ENCODE results near the gene WDR88. TPM values are rescaled to one million over a fixed set of nuclear protein-coding genes. Genes with fewer than 3 reads are reported as not detected.

WDR88 gene
- total RNA-seq, 1 donor from 2014 or later: not detected

- Histone ChIP-seq H3K4me3 (no peak overlapping the region), H3K27ac (no peak overlapping the region), H3K9me3 (no peaks in the 10 kb centered on the region), H3K27me3 (no peaks in the 10 kb centered on the region), H3K4me1 (no peaks in the 10 kb centered on the region), H3K36me3 (peaks cover 68 to 85% of the 10 kb centered on the region in 2 donors)
- no peak for DNase-seq (ENCODE audit: low spot score in 2 of 2)
- intact Hi-C loops (cut with DNase I): no loop called here
- TF ChIP-seq, protein P1, sequence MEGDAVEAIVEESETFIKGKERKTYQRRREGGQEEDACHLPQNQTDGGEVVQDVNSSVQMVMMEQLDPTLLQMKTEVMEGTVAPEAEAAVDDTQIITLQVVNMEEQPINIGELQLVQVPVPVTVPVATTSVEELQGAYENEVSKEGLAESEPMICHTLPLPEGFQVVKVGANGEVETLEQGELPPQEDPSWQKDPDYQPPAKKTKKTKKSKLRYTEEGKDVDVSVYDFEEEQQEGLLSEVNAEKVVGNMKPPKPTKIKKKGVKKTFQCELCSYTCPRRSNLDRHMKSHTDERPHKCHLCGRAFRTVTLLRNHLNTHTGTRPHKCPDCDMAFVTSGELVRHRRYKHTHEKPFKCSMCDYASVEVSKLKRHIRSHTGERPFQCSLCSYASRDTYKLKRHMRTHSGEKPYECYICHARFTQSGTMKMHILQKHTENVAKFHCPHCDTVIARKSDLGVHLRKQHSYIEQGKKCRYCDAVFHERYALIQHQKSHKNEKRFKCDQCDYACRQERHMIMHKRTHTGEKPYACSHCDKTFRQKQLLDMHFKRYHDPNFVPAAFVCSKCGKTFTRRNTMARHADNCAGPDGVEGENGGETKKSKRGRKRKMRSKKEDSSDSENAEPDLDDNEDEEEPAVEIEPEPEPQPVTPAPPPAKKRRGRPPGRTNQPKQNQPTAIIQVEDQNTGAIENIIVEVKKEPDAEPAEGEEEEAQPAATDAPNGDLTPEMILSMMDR (IDR thresholded peaks at IDR 0.05): no peak
These were observed 38.3 kb upstream of the WDR88 start for GRCh38 chr19:33093420-33094210.

GRCh38 chr19:33094436-33095067 lies 37.4 kb upstream of the WDR88 start:
- TF ChIP-seq, protein P1 (IDR thresholded peaks at IDR 0.05): no peak
- Histone ChIP-seq H3K9me3 (no peaks in the 10 kb centered on the region), H3K27ac (no peak overlapping the region), H3K4me3 (no peak overlapping the region), H3K4me1 (no peaks in the 10 kb centered on the region), H3K27me3 (no peaks in the 10 kb centered on the region), H3K36me3 (peaks cover 61 to 81% of the 10 kb centered on the region in 2 donors)
- intact Hi-C loops (cut with DNase I): no loop called here
- no peak for DNase-seq (ENCODE audit: low spot score in 2 of 2)

DNA sequence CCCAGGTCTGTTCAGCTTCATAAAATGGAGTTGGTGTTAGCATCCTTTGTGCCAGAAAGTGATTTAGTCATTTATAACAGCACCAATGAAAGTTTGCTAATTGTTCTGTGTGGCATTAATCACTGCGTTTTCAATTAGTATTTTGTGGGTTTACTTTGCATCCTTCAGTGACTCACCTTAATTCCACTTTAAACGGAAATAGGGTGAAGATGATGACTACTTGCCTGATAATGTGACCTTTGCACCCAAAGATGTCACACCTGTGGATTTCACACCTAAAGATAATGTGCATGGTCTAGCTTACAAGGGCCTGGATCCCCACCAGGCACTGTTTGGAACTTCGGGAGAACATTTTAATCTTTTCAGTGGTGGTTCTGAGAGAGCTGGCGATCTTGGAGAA lies 35.9 kb upstream of the WDR88 start:
- Histone ChIP-seq H3K4me1 (no peaks in the 10 kb centered on the region), H3K4me3 (no peak overlapping the region), H3K27ac (no peak overlapping the region), H3K9me3 (no peaks in the 10 kb centered on the region), H3K27me3 (no peaks in the 10 kb centered on the region), H3K36me3 (peaks cover 59 to 77% of the 10 kb centered on the region in 2 donors)
- TF ChIP-seq, protein P1 (IDR thresholded peaks at IDR 0.05): no peak
- DNase-seq (ENCODE audit: low spot score in 2 of 2): no peak
- intact Hi-C loops (cut with DNase I): no loop called here

DNA sequence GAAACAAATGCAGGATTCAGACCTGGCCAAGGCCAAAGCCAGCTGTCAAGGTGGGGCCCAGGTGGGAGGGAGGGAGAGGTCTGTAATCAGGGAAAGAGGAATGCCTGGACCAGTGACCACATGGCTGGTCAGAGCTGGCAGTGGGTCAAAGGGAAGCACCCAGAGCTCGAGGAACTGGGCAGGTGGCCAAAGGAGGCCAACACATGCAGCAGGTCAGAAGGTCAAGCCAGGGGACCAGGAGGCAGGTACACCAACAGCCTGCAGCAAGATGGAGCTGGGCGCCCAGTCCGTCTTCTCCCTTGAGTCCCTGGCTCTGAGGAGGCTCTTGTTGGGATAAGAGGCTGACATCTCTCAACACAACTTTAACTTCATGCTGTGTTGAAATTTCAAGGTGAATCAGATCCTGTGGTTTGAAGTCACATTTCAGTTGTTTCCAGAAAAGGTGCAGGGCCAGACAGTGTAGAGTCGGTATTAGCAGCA lies 33.8 kb upstream of the WDR88 start:
- no peaks in the 10 kb centered on the region for H3K4me1 ChIP-seq
- TF ChIP-seq, protein P1 (IDR thresholded peaks at IDR 0.05): no peak
- H3K27me3 ChIP-seq: no peaks in the 10 kb centered on the region
- H3K36me3 ChIP-seq: peaks cover 55 to 82% of the 10 kb centered on the region in 2 donors
- H3K27ac ChIP-seq: no peak overlapping the region
- H3K9me3 ChIP-seq: no peaks in the 10 kb centered on the region
- no peak for DNase-seq (ENCODE audit: low spot score in 2 of 2)
- H3K4me3 ChIP-seq: no peak overlapping the region
- intact Hi-C loops (cut with DNase I): no loop called here

GRCh38 chr19:33100894-33101644 lies 30.8 kb upstream of the WDR88 start:
- intact Hi-C loops (cut with DNase I): no loop called here
- Histone ChIP-seq H3K27me3 (no peaks in the 10 kb centered on the region), H3K4me3 (no peak overlapping the region), H3K36me3 (peaks cover 46 to 73% of the 10 kb centered on the region in 2 donors), H3K9me3 (no peaks in the 10 kb centered on the region), H3K4me1 (no peaks in the 10 kb centered on the region), H3K27ac (no peak overlapping the region)
- TF ChIP-seq, protein P1 (IDR thresholded peaks at IDR 0.05): no peak
- DNase-seq (ENCODE audit: low spot score in 2 of 2): no peak
